Parathyroid adenoma (tissue), 2 donors: ENCODE data around the gene TTLL12.
A peak's percentile ranks its signal among the peaks of the same experiment; 100 is the strongest.

Source experiments
- H2AFZ ChIP-seq: fragments of 300-600 bp; sonication (generic); one replicate; pipeline ENCODE4 v1.7.0; 2017; ENCODE audit warnings: antibody characterized with exemption, mild to moderate bottlenecking
- H3K27ac ChIP-seq: fragments of 300-600 bp; sonication (generic); one replicate; pipeline ENCODE4 v1.7.0; 2017
- H3K27me3 ChIP-seq: fragments of 300-600 bp; sonication (generic); one replicate; pipeline ENCODE4 v1.7.0; 2017; ENCODE audit warnings: low read length; ENCODE audit not compliant: control insufficient read depth, insufficient read depth
- H3K36me3 ChIP-seq: fragments of 300-600 bp; sonication (generic); one replicate; pipeline ENCODE4 v1.7.0; 2017; ENCODE audit warnings: low read length; ENCODE audit not compliant: control insufficient read depth, insufficient read depth
- H3K4me1 ChIP-seq: fragments of 300-600 bp; sonication (generic); one replicate; pipeline ENCODE4 v1.7.0; 2017; ENCODE audit warnings: control low read depth
- H3K4me2 ChIP-seq: fragments of 300-600 bp; sonication (generic); one replicate; pipeline ENCODE4 v1.7.0; 2017; ENCODE audit warnings: low read length
- H3K4me3 ChIP-seq: fragments of 300-600 bp; sonication (generic); one replicate; pipeline ENCODE4 v1.7.0; 2017; ENCODE audit warnings: low read depth, low read length
- H3K79me2 ChIP-seq: fragments of 300-600 bp; sonication (generic); one replicate; pipeline ENCODE4 v1.7.0; 2017; ENCODE audit warnings: control low read depth
- H3K9ac ChIP-seq: fragments of 300-600 bp; sonication (generic); one replicate; pipeline ENCODE4 v1.7.0; 2017; ENCODE audit warnings: mild to moderate bottlenecking
- H3K9me3 ChIP-seq: fragments of 300-600 bp; sonication (generic); one replicate; pipeline ENCODE4 v1.7.0; 2017; ENCODE audit warnings: low read length; ENCODE audit not compliant: control insufficient read depth
- CTCF ChIP-seq: fragments of 300-600 bp; sonication (generic); IDR thresholded peaks from one replicate; pipeline ENCODE4 v1.7.0; 2017; ENCODE audit warnings: antibody characterized with exemption, mild to moderate bottlenecking
- donor health status: primary hyperparathyroidism.

The TTLL12 gene

GRCh38 chr22:43186272-43187170 lies at the start of gene TTLL12:
TSS of gene TTLL12 (minus strand) at chr22:43187134. CDS start at chr22:43187069, 65 bp downstream.
- H3K9me3 ChIP-seq, result no peaks in the 10 kb centered on the region
- no peaks in the 10 kb centered on the region for H3K79me2 ChIP-seq
- no peaks in the 10 kb centered on the region for H3K27me3 ChIP-seq
- peak within 1 kb of the TSS; percentile 87 for H3K4me2 ChIP-seq
- peak within 1 kb of the TSS; percentile 67 for H3K27ac ChIP-seq
- peak within 1 kb of the TSS; percentile 87 for H2AFZ ChIP-seq
- H3K9ac ChIP-seq, result no peak within 1 kb of the TSS
- H3K4me3 ChIP-seq, result peak within 1 kb of the TSS; percentile 61
- no peaks in the 10 kb centered on the region for H3K4me1 ChIP-seq
- no peak for TF ChIP-seq CTCF
- no peaks in the 10 kb centered on the region for H3K36me3 ChIP-seq

- no peaks in the 10 kb centered on the region for H3K36me3 ChIP-seq
- H2AFZ ChIP-seq, result no peak overlapping the region
- H3K27ac ChIP-seq, result no peak overlapping the region
- TF ChIP-seq CTCF, result no peak
- no peak overlapping the region for H3K9ac ChIP-seq
- H3K4me2 ChIP-seq, result no peak overlapping the region
- no peaks in the 10 kb centered on the region for H3K4me1 ChIP-seq
- H3K27me3 ChIP-seq, result no peaks in the 10 kb centered on the region
- no peak overlapping the region for H3K4me3 ChIP-seq
- no peaks in the 10 kb centered on the region for H3K9me3 ChIP-seq
- no peaks in the 10 kb centered on the region for H3K79me2 ChIP-seq
Observed at GRCh38 chr22:43235445-43236409, 48.8 kb upstream of the TTLL12 start.

GRCh38 chr22:43234264-43234988 lies 47.5 kb upstream of the TTLL12 start:
- Histone ChIP-seq H3K4me3 (no peak overlapping the region), H3K36me3 (no peaks in the 10 kb centered on the region), H3K4me1 (no peaks in the 10 kb centered on the region), H3K4me2 (no peak overlapping the region), H3K9me3 (no peaks in the 10 kb centered on the region), H3K79me2 (no peaks in the 10 kb centered on the region), H2AFZ (no peak overlapping the region), H3K27me3 (no peaks in the 10 kb centered on the region), H3K27ac (no peak overlapping the region), H3K9ac (no peak overlapping the region)
- no peak for TF ChIP-seq CTCF

- Histone ChIP-seq H2AFZ (no peak overlapping the region), H3K4me3 (no peak overlapping the region), H3K4me2 (no peak overlapping the region), H3K4me1 (no peaks in the 10 kb centered on the region), H3K9me3 (no peaks in the 10 kb centered on the region), H3K9ac (no peak overlapping the region), H3K36me3 (no peaks in the 10 kb centered on the region), H3K79me2 (no peaks in the 10 kb centered on the region), H3K27me3 (no peaks in the 10 kb centered on the region), H3K27ac (no peak overlapping the region)
- no peak for TF ChIP-seq CTCF
Observed at GRCh38 chr22:43233529-43233928, 46.6 kb upstream of the TTLL12 start.
